NCI-H2227 (cell line): ENCODE measurements around the gene CYP51A1.
"Not testable (repeated sequence)": the region's sequence is repeated elsewhere in the genome, so short reads cannot be mapped to it uniquely, and the experiment has no call there.

Source experiments
- DNase-seq: peaks from one replicate; lab custom pipeline; 2025; ENCODE audit not compliant: unreplicated experiment; lab: John Stamatoyannopoulos, UW

CYP51A1 gene

DNA sequence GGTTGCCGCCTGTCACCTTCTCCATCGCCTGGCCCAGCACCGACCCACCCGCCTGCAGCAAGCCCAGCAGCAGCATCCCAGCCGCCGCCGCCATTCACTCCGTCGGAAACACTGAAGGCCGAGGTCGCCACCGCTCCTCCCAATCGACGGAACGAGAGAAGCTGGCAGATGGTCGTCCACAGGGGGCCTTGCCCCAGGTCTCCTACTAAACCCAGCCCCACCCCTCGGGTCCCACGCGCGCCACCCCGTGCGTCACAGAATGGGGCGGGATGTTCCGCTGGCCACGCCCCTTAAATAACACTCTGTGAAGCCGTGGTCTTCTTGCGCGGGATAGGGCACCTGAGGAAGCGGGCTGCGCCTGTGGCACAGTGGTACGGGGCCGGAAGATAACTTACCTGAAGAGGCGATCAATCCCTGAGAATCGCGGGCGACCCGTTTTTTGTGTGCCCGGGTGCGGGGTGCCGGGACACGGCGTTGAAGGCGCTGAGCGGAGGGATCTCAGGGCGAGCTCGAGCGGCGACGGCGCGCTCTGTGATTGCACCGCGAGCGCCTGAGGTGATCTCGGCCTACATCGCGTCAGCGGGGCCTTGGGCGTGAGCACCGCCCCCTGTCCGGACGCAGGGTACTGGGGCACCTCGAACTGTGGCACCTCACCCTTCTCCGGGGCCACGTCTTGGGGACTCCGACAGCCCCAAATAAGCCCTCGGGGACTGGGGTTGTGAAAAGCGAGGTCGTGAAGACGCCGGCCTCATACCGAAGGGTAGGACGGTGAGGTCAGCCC is at the start of gene CYP51A1:
Gene CYP51A1 (minus strand): TSS at position 207 of the 781 bp plus-strand sequence. CDS start 113 bp downstream, at position 94.
- DNase-seq, result peak; percentile 98

GRCh38 chr7:92178928-92179924 is 44.9 kb upstream of the CYP51A1 start, which contains the start of gene LRRD1:
LRRD1 (minus strand) TSS chr7:92179142; CDS start chr7:92165202, 13,940 bp downstream.
- peak; percentile 95 for DNase-seq

DNA sequence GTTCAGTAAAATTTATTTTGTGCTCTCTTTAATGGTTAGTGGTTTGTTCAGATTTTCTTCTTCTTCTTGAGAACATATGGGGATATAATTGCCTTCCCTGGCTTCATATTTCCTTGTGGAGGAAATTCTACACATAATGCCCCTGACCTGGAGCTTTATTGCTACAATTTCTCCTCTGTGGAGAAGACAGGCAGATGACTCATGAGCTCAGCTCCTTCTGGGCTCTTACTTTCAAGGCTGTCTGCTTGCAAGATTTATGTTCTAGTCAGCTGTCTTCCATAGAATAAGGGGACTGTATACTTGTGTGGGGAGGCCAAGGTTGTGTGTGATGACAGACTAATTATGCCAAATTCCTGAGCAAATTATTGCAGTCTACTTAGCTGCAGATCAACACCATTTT is 43.1 kb upstream of the CYP51A1 start:
- DNase-seq, result peak; percentile 36

DNA sequence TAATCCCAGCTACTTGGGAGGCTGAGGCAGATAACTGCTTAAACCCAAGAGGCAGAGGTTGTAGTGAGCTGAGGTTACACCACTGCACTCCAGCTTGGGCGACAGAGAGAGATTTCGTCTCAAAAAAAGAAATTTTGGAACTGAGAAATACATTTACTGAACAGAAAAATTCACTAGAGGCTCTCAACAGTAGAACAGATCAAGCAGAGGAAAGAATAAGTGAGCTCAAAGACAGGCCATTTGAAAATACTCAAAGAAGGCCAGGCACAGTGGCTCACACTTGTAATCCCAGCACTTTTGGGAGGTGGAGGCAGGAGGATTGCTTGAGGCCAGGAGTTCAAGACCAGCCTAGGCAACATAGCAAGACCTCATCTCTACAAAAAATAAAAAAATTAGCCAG is 35.3 kb upstream of the CYP51A1 start:
- not testable (repeated sequence) for DNase-seq

DNA sequence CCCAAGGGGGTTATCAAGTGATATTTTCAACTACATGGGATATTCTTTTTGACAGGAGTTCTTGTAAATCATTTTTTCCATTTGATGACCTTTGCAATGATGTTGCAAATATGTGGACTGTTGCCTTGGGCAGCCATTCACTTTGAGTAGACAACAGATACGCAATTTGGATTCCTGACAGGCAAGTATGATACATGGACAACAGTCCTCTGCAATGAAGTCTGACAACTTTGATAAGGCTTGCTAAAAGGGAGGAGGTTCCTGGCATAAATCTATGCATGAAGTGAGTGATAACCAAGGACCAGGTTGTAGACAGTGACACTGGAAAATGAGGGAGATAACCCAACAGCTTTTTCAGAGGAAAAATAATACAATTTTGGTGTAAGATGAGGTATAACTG is 27.0 kb upstream of the CYP51A1 start:
- DNase-seq, result no peak

DNA sequence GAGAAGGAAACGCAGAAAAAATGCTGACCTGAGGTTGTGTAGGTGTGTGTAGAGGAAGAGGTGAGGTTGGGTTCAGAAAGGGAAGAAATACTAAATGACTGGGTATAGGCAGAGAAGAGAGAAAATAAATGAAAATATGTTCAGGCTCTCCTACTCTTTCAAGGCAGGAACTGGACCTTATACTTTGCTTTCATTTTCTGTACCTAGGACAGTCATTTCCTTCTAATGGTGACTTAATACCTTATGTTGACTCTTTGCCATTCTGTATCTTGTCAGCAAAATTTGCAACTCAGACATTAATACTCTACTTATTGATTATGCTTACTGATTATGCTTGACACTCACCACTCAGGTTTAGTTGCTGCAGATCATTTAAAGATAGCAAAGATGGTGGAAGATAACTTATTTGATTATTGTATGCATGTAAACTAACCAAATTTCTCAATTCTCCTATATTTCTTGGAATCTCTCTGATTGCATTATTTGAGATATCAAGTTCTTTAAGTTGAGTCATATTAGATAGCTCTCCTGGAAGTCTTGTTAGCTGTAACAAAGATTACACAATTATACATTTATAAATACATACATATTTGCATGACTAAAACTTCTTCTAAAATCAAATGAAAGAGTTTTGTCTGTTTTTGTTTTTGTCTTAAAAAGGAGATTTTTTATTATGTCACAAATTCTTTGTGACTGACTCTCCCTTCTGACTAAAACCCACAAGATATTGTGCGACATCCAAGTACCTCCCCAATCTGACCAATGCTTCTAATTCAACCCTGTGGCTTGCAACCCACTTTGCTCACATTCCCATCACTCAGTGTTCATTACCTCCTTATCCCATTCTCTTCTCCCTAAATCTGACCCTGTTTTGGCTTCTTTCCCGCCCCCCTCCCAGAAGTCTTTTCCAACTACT is 24.6 kb upstream of the CYP51A1 start:
- DNase-seq, result no peak

GRCh38 chr7:92156990-92157389 is 22.7 kb upstream of the CYP51A1 start:
- no peak for DNase-seq

GRCh38 chr7:92155108-92155739 is 20.9 kb upstream of the CYP51A1 start:
- no peak for DNase-seq

GRCh38 chr7:92150450-92151017 is 16.3 kb upstream of the CYP51A1 start:
- peak; percentile 64 for DNase-seq

DNA sequence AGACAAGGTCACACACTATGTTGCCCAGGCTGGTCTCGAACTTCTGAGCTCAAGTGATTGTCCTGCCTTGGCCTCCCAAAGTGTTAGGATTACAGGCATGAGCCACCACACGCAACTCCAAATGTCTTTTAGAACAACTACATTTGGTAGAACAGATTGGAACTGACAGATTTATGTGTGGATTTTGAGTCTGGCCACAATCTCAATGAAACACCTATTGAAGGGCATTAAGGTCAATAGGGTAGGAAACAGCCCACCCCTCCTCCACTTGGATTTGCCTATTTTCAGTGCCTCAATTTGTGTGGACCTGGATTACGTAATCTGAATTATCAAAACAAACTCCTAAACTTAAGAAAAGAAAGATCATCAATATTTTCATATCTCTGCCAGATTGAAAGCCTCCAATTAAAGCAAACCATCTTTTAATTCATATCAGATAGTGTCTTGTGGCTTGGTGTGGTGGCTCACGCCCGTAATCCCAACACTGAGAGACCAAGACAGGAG is 15.5 kb upstream of the CYP51A1 start:
- DNase-seq, result no peak

- not testable (repeated sequence) for DNase-seq
Observed at GRCh38 chr7:92143192-92143880, 9.1 kb upstream of the CYP51A1 start.

DNA sequence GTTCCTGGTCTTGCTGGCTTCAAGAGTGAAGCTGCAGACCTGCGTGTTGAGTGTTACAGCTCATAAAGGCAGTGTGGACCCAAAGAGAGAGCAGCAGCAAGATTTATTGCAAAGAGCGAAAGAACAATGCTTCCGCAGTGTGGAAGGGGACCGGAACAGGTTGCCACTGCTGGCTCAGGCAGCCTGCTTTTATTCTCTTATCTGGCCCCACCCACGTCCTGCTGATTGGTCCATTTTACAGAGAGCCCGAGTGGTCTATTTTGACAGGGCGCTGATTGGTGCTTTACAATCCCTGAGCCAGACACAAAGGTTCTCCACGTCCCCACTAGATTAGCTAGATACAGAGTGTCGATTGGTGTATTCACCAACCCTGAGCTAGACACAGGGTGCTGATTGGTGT is 8.5 kb upstream of the CYP51A1 start:
- not testable (repeated sequence) for DNase-seq

- no peak for DNase-seq
Observed at GRCh38 chr7:92141161-92141560, 6.9 kb upstream of the CYP51A1 start.

DNA sequence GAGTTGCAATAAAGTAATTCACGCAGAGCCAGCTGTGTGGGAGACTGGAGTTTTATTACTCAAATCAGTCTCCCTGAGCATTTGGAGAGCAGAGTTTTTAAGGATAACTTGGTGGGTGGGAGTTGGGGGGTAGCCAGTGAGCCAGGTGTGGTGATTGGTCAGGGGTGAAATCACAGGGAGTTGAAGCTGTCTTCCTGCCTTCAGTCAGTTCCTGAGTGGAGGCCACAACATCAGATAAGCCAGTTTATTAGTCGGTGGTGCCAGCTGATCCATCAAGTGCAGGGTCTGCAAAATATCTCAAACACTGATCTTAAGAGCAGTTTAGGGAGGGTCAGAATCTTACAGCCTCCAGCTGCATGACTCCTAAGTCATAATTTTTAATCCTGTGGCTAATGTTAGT is 3.3 kb upstream of the CYP51A1 start:
- DNase-seq, result no peak

- peak; percentile 66 for DNase-seq
Observed at GRCh38 chr7:92135052-92135889, 994 bp upstream of the CYP51A1 start.

GRCh38 chr7:92133737-92134270 is 473 bp downstream of the CYP51A1 start:
- peak; percentile 90 for DNase-seq

GRCh38 chr7:92133133-92133736 is 1.0 kb downstream of the CYP51A1 start:
- no peak for DNase-seq
